MM.1S (cell line): ENCODE measurements around the gene HPSE2.

Source experiments
- DNase-seq: peaks from one replicate; pipeline ENCODE4 v3.0.0-alpha.2; 2015
- H2AFZ ChIP-seq: fragments of 300-600 bp; sonication (generic); 2 replicates; pipeline ENCODE4 v1.6.0; 2016; ENCODE audit warnings: antibody characterized with exemption, low read length
- H3F3A ChIP-seq: fragments of 300-600 bp; sonication (generic); 2 replicates; pipeline ENCODE4 v1.6.1; 2016; ENCODE audit warnings: mild to moderate bottlenecking, antibody characterized with exemption, low read length, moderate library complexity, mixed read lengths; ENCODE audit not compliant: insufficient read depth
- H3K27ac ChIP-seq: fragments of 300-600 bp; sonication (generic); 2 replicates; pipeline ENCODE4 v1.5.1; 2016; ENCODE audit warnings: mild to moderate bottlenecking, low read length
- H3K27me3 ChIP-seq: fragments of 300-600 bp; sonication (generic); replicated peaks from 2 replicates; pipeline ENCODE4 v1.6.0; 2016; ENCODE audit warnings: low read length; ENCODE audit not compliant: insufficient read depth
- H3K36me3 ChIP-seq: fragments of 300-600 bp; sonication (generic); replicated peaks from 2 replicates; pipeline ENCODE4 v1.6.1; 2016; ENCODE audit warnings: mild to moderate bottlenecking, low read length, mixed read lengths; ENCODE audit not compliant: insufficient read depth
- H3K4me1 ChIP-seq: fragments of 300-600 bp; sonication (generic); 2 replicates; pipeline ENCODE4 v1.6.1; 2016; ENCODE audit warnings: low read length, mixed read lengths
- H3K4me2 ChIP-seq: fragments of 300-600 bp; sonication (generic); 2 replicates; pipeline ENCODE4 v1.6.0; 2016; ENCODE audit warnings: low read depth, low read length
- H3K4me3 ChIP-seq: fragments of 300-600 bp; sonication (generic); 2 replicates; pipeline ENCODE4 v1.5.1; 2016; ENCODE audit warnings: low read length, mixed read lengths
- H3K79me2 ChIP-seq: fragments of 300-600 bp; sonication (generic); 2 replicates; pipeline ENCODE4 v1.6.1; 2016; ENCODE audit warnings: mixed run types, low read length, mixed read lengths
- H3K9ac ChIP-seq: fragments of 300-600 bp; sonication (generic); 2 replicates; pipeline ENCODE4 v1.6.1; 2016; ENCODE audit warnings: low read length, mixed read lengths
- H3K9me2 ChIP-seq: fragments of 300-600 bp; sonication (generic); replicated peaks from 2 replicates; pipeline ENCODE4 v1.6.1; 2016; ENCODE audit warnings: mild to moderate bottlenecking, low read length, mixed read lengths; ENCODE audit not compliant: insufficient read depth
- H3K9me3 ChIP-seq: fragments of 300-600 bp; sonication (generic); replicated peaks from 2 replicates; pipeline ENCODE4 v1.6.1; 2016; ENCODE audit warnings: mild to moderate bottlenecking, low read length, mixed read lengths; ENCODE audit not compliant: insufficient read depth
- H4K20me1 ChIP-seq: fragments of 300-600 bp; sonication (generic); 2 replicates; pipeline ENCODE4 v1.6.1; 2016; ENCODE audit warnings: mild to moderate bottlenecking, low read length, moderate library complexity, mixed read lengths; ENCODE audit not compliant: insufficient read depth
- CTCF ChIP-seq: fragments of 300-600 bp; sonication (generic); IDR thresholded peaks from 2 replicates; pipeline ENCODE4 v1.5.1; 2016; ENCODE audit warnings: antibody characterized with exemption, low read length, mixed read lengths
- EZH2 ChIP-seq: fragments of 300-600 bp; sonication (generic); optimal IDR thresholded peaks from 2 replicates; pipeline ENCODE3; 2017; ENCODE audit warnings: low read depth, mild to moderate bottlenecking, antibody characterized with exemption, low read length, mixed read lengths
- EZH2phosphoT487 ChIP-seq: fragments of 300-600 bp; sonication (generic); IDR thresholded peaks from 2 replicates; pipeline ENCODE4 v1.6.1; 2018; ENCODE audit warnings: antibody characterized with exemption, low read length

The HPSE2 gene

GRCh38 chr10:98467506-98468318 is 767.9 kb downstream of the HPSE2 start:
- H3K36me3 ChIP-seq: no peaks in the 10 kb centered on the region
- H3K9me2 ChIP-seq: no peaks in the 10 kb centered on the region
- TF ChIP-seq CTCF (peak; percentile 81), EZH2phosphoT487 (no peak)
- no peaks in the 10 kb centered on the region for H3K9me3 ChIP-seq
- H3K4me3 ChIP-seq: peak overlapping the region; percentile 76
- peak overlapping the region; percentile 96 for H2AFZ ChIP-seq
- H3F3A ChIP-seq: no peaks in the 10 kb centered on the region
- no peak overlapping the region for H3K27ac ChIP-seq
- no peaks in the 10 kb centered on the region for H4K20me1 ChIP-seq
- peak overlapping the region; percentile 99 for H3K4me2 ChIP-seq
- H3K9ac ChIP-seq: peak overlapping the region; percentile 52
- H3K27me3 ChIP-seq: no peaks in the 10 kb centered on the region
- no peaks in the 10 kb centered on the region for H3K79me2 ChIP-seq
- peaks cover 5% of the 10 kb centered on the region for H3K4me1 ChIP-seq
- peak; percentile 75 for DNase-seq

GRCh38 chr10:98466861-98467505 is 768.7 kb downstream of the HPSE2 start:
- H3K9me2 ChIP-seq: no peaks in the 10 kb centered on the region
- peak overlapping the region; percentile 99 for H3K4me2 ChIP-seq
- no peaks in the 10 kb centered on the region for H4K20me1 ChIP-seq
- DNase-seq: no peak
- H3K4me1 ChIP-seq: peaks cover 5% of the 10 kb centered on the region
- H3K4me3 ChIP-seq: peak overlapping the region; percentile 76
- H3K36me3 ChIP-seq: no peaks in the 10 kb centered on the region
- H2AFZ ChIP-seq: peak overlapping the region; percentile 96
- no peaks in the 10 kb centered on the region for H3K79me2 ChIP-seq
- no peaks in the 10 kb centered on the region for H3K27me3 ChIP-seq
- no peaks in the 10 kb centered on the region for H3K9me3 ChIP-seq
- H3F3A ChIP-seq: no peaks in the 10 kb centered on the region
- H3K9ac ChIP-seq: peak overlapping the region; percentile 52; the same call in 1 of the 2 replicates
- TF ChIP-seq EZH2 (no peak), EZH2phosphoT487 (no peak), CTCF (no peak)
- no peak overlapping the region for H3K27ac ChIP-seq

- Histone ChIP-seq H3K9me3 (no peaks in the 10 kb centered on the region), H3K4me2 (no peak overlapping the region), H3K9ac (no peak overlapping the region), H3K27me3 (no peaks in the 10 kb centered on the region), H4K20me1 (no peaks in the 10 kb centered on the region), H3K36me3 (no peaks in the 10 kb centered on the region), H3F3A (no peaks in the 10 kb centered on the region), H3K79me2 (no peaks in the 10 kb centered on the region), H2AFZ (no peak overlapping the region), H3K4me1 (peaks cover 5% of the 10 kb centered on the region), H3K4me3 (no peak overlapping the region), H3K27ac (no peak overlapping the region), H3K9me2 (no peaks in the 10 kb centered on the region)
- no peak for DNase-seq
- TF ChIP-seq EZH2: no peak
- TF ChIP-seq EZH2phosphoT487: no peak
- no peak for TF ChIP-seq CTCF
These were observed 769.8 kb downstream of the HPSE2 start for GRCh38 chr10:98465866-98466265.
